HCT116 (cell line): Measurements from ENCODE around the gene KRT17. TPM values are rescaled to one million over a fixed set of nuclear protein-coding genes. Genes with fewer than 3 reads are reported as not detected.
"Not testable (repeated sequence)": the region's sequence is repeated elsewhere in the genome, so short reads cannot be mapped to it uniquely, and the experiment has no call there.

Source experiments
- ATAC-seq: fragments of 200-7000 bp; cut with Tn5 transposase; 2 replicates; pipeline ENCODE4 v1.9.1; 2020; ENCODE audit warnings: mild to moderate bottlenecking, moderate library complexity
- BruUV-seq: library from RNA; stranded (reverse); fragments of 400-500 nt; replicated peaks from 2 replicates; lab custom pipeline; 2021; lab: Mats Ljungman, UMichigan
- CTCF ChIA-PET: fragments of 300-600 bp; sonication (Branson Sonifier 250); formaldehyde crosslinking; loops from one replicate; lab custom pipeline; 2021; ENCODE audit warnings: antibody characterized with exemption; lab: Charles Lee
- POLR2A ChIA-PET: fragments of 300-600, 350-600 bp; sonication (Branson Sonifier 250); formaldehyde crosslinking; loops from one replicate; lab custom pipeline; 2021; ENCODE audit warnings: antibody characterized with exemption; lab: Charles Lee
- RAD21 ChIA-PET, 2 experiments: fragments of 300-600 bp; sonication (Branson Sonifier 250); formaldehyde crosslinking; loops; one replicate each; lab custom pipeline; 2023; ENCODE audit warnings: low total read pairs in 2 of 2; ENCODE audit not compliant: uncharacterized antibody in 2 of 2, unreplicated experiment in 2 of 2, low non-redundant PET in 1 of 2; lab: Charles Lee
- DNase-seq: peaks from one replicate; pipeline ENCODE4 v3.0.0-alpha.2; 2010; ENCODE audit warnings: low read depth, low spot score
- H2AFZ ChIP-seq: fragments of 200-600 bp; shearing (Covaris generic), sonication (generic); 2 replicates; pipeline ENCODE4 v1.6.1; 2017; ENCODE audit warnings: low read depth, mixed run types, mixed read lengths, antibody characterized with exemption, low read length; ENCODE audit not compliant: poor library complexity, severe bottlenecking
- H3K27ac ChIP-seq: 2 replicates; pipeline ENCODE4 v1.5.1; 2012; ENCODE audit warnings: low read depth, low read length
- H3K27me3 ChIP-seq: fragments of 200-600 bp; sonication (generic); 2 replicates; pipeline ENCODE4 v1.6.1; 2016; ENCODE audit warnings: mixed run types, low read length, mixed read lengths; ENCODE audit not compliant: insufficient read depth
- H3K36me3 ChIP-seq, 2 experiments: fragments of 200-500 bp in 1 of 2; fragments of 200-600 bp in 1 of 2; sonication (Bioruptor generic) in 1 of 2; sonication (generic) in 1 of 2; 2 replicates each; pipeline versions ENCODE4 v1.5.1 to v1.6.1; 2014 to 2016; ENCODE audit warnings: low read length in 2 of 2, inconsistent platforms in 1 of 2, mixed read lengths in 1 of 2, mixed run types in 1 of 2; ENCODE audit not compliant: insufficient read depth in 2 of 2, control insufficient read depth in 1 of 2
- H3K4me1 ChIP-seq, 2 experiments: fragments of 200-600 bp in 1 of 2; sonication (generic) in 1 of 2; 2 replicates each; pipeline versions ENCODE4 v1.5.1 to v1.6.1; 2012 to 2017; ENCODE audit warnings: low read length in 2 of 2, inconsistent platforms in 1 of 2, mild to moderate bottlenecking in 1 of 2, mixed read lengths in 1 of 2, mixed run types in 1 of 2, moderate library complexity in 1 of 2; ENCODE audit not compliant: insufficient read depth in 2 of 2, control insufficient read depth in 1 of 2
- H3K4me2 ChIP-seq: fragments of 200-600 bp; sonication (generic); 2 replicates; pipeline ENCODE4 v1.6.1; 2017; ENCODE audit warnings: mixed run types, low read length, mixed read lengths
- H3K4me3 ChIP-seq, 2 experiments: fragments of 200-600 bp in 1 of 2; sonication (generic) in 1 of 2; replicated peaks in 1 of 2; 2 replicates each; pipeline ENCODE4 v1.5.1; 2011 to 2016; ENCODE audit warnings: low read length in 2 of 2, control low read depth in 1 of 2, low read depth in 1 of 2, mild to moderate bottlenecking in 1 of 2, mixed read lengths in 1 of 2, mixed run types in 1 of 2
- H3K79me2 ChIP-seq: fragments of 200-600 bp; sonication (generic); 2 replicates; pipeline ENCODE4 v1.6.1; 2017; ENCODE audit warnings: mild to moderate bottlenecking, mixed run types, low read length, moderate library complexity, mixed read lengths; ENCODE audit not compliant: insufficient read depth
- H3K9ac ChIP-seq: fragments of 200-600 bp; sonication (generic); 2 replicates; pipeline ENCODE4 v1.6.1; 2016; ENCODE audit warnings: low read length, mixed read lengths
- H3K9me2 ChIP-seq: fragments of 200-600 bp; sonication (generic), shearing (Covaris generic); 2 replicates; pipeline ENCODE4 v1.6.1; 2017; ENCODE audit warnings: mixed run types, mild to moderate bottlenecking, moderate library complexity; ENCODE audit not compliant: insufficient read depth
- H3K9me3 ChIP-seq, 2 experiments: fragments of 200-500 bp in 1 of 2; fragments of 200-600 bp in 1 of 2; sonication (Bioruptor generic) in 1 of 2; sonication (generic) in 1 of 2; 2 replicates each; pipeline ENCODE4 v1.6.1; 2014 to 2017; ENCODE audit warnings: low read length in 2 of 2, mixed read lengths in 2 of 2, inconsistent platforms in 1 of 2, low read depth in 1 of 2, mild to moderate bottlenecking in 1 of 2, mixed run types in 1 of 2, moderate library complexity in 1 of 2; ENCODE audit not compliant: control insufficient read depth in 1 of 2, insufficient read depth in 1 of 2
- H4K20me1 ChIP-seq: fragments of 200-600 bp; sonication (generic), shearing (Covaris generic); 2 replicates; pipeline ENCODE4 v1.6.1; 2017; ENCODE audit warnings: mixed run types, mild to moderate bottlenecking, moderate library complexity; ENCODE audit not compliant: insufficient read depth
- EZH2 ChIP-seq: fragments of 200-600 bp; sonication (generic); IDR thresholded peaks from 2 replicates; pipeline ENCODE4 v1.6.1; 2017; ENCODE audit warnings: antibody characterized with exemption, mixed run types
- FOSL1 ChIP-seq: IDR thresholded peaks from 2 replicates; pipeline ENCODE4 v1.6.1; 2012; ENCODE audit warnings: low read depth
- POLR2A ChIP-seq: IDR thresholded peaks from 2 replicates; pipeline ENCODE4 v1.7.0; 2011; ENCODE audit warnings: borderline replicate concordance; ENCODE audit not compliant: insufficient read depth, insufficient read length; ENCODE audit errors: extremely low read depth
- RAD21 ChIP-seq: IDR thresholded peaks from 2 replicates; pipeline ENCODE4 v1.6.1; 2012; ENCODE audit warnings: low read depth, mild to moderate bottlenecking
- ZBTB33 ChIP-seq: IDR thresholded peaks from 2 replicates; pipeline ENCODE4 v1.6.1; 2011; ENCODE audit warnings: mild to moderate bottlenecking, low read length, moderate library complexity; ENCODE audit not compliant: insufficient replicate concordance; ENCODE audit errors: extremely low read depth
- intact Hi-C: fragments of 100-400 bp; cut with micrococcal nuclease; formaldehyde crosslinking; loops from 2 replicates; pipeline ENCODE4 v1.10.0; 2022
- total RNA-seq: library from RNA; stranded (reverse); gene quantifications from one replicate; pipeline ENCODE4 v1.2.1, GENCODE V29; 2021; ENCODE audit not compliant: unreplicated experiment

The KRT17 gene
- total RNA-seq, 1 experiment from 2014 or later = not detected

GRCh38 chr17:41627316-41628072 is 3.1 kb upstream of the KRT17 start:
- no peak overlapping the region for H2AFZ ChIP-seq
- H3K4me2 ChIP-seq = no peak overlapping the region
- no peaks in the 10 kb centered on the region for H3K9me2 ChIP-seq
- TF ChIP-seq POLR2A = no peak
- TF ChIP-seq EZH2 = no peak
- TF ChIP-seq RAD21 = no peak
- no peak for TF ChIP-seq FOSL1
- TF ChIP-seq ZBTB33 = no peak
- no peaks in the 10 kb centered on the region for H3K36me3 ChIP-seq
- RAD21 ChIA-PET = no interaction called here
- H3K9ac ChIP-seq = no peak overlapping the region
- no TSS peak for BruUV-seq
- no peaks in the 10 kb centered on the region for H3K4me1 ChIP-seq
- no peak overlapping the region for H3K4me3 ChIP-seq
- no peaks in the 10 kb centered on the region for H3K79me2 ChIP-seq
- CTCF ChIA-PET = no interaction called here
- H4K20me1 ChIP-seq = no peaks in the 10 kb centered on the region
- no peak overlapping the region for H3K27ac ChIP-seq
- POLR2A ChIA-PET = no interaction called here
- H3K27me3 ChIP-seq = no peaks in the 10 kb centered on the region
- H3K9me3 ChIP-seq = no peaks in the 10 kb centered on the region
- DNase-seq = no peak
- no peak for ATAC-seq
- intact Hi-C loops = no loop called here

GRCh38 chr17:41626914-41627295 is 2.5 kb upstream of the KRT17 start:
- H3K27ac ChIP-seq, RAD21 ChIA-PET, POLR2A ChIA-PET: not testable (repeated sequence)

GRCh38 chr17:41626028-41626913 is 1.9 kb upstream of the KRT17 start:
- DNase-seq, H3K4me2 ChIP-seq, H3K4me1 ChIP-seq, H2AFZ ChIP-seq, H3K4me3 ChIP-seq, ATAC-seq, intact Hi-C loops, POLR2A ChIA-PET, H3K27me3 ChIP-seq, CTCF ChIA-PET, H3K9me3 ChIP-seq, BruUV-seq, H3K9ac ChIP-seq, H3K36me3 ChIP-seq, H3K79me2 ChIP-seq, RAD21 ChIA-PET, H3K27ac ChIP-seq, H3K9me2 ChIP-seq, H4K20me1 ChIP-seq: not testable (repeated sequence)

More at GRCh38 chr17:41626914-41627295, 2.5 kb upstream of the KRT17 start:
- H3K9me2 ChIP-seq, H3K36me3 ChIP-seq, ATAC-seq, DNase-seq, H4K20me1 ChIP-seq, H3K9me3 ChIP-seq, H3K9ac ChIP-seq, H3K79me2 ChIP-seq, H3K27me3 ChIP-seq, intact Hi-C loops, BruUV-seq, H3K4me2 ChIP-seq, H3K4me3 ChIP-seq, CTCF ChIA-PET, H2AFZ ChIP-seq, H3K4me1 ChIP-seq: not testable (repeated sequence)
